SK-MEL-5 (cell line): ENCODE data around the gene GLUD1. TPM values are rescaled to one million over a fixed set of nuclear protein-coding genes. Genes with fewer than 3 reads are reported as not detected.
"Not testable (repeated sequence)": the region's sequence is repeated elsewhere in the genome, so short reads cannot be mapped to it uniquely, and the experiment has no call there.

ENCODE experiments used
- DNase-seq: peaks from one replicate; pipeline ENCODE4 v3.0.0-alpha.2; 2016; ENCODE audit warnings: low read depth, low spot score
- in situ Hi-C: cut with HindIII; loops from 2 replicates; pipeline ENCODE4 v1.10.0; 2016; ENCODE audit warnings: low sequenced_read_pairs, high pct_unique_total_duplicates, low pct_unique_long_range_greater_than_20kb
- small RNA-seq, 2 experiments: library from RNA; depleted of rRNA; stranded (forward); fragments of <200 nt; gene quantifications; one replicate each; pipeline ENCODE3, GENCODE V24; 2014
- total RNA-seq: library from RNA; depleted of rRNA; stranded (reverse); fragments of >200 nt; shearing (Covaris generic); gene quantifications from 2 replicates; pipeline ENCODE4 v1.2.3, GENCODE V29; 2014; rRNA removed

The GLUD1 gene
- total RNA-seq, 1 experiment from 2014 or later, result 122 TPM

GRCh38 chr10:87020056-87020455 is 74.6 kb downstream of the GLUD1 start, which contains the start of gene FAM25A:
FAM25A (plus strand) TSS chr10:87020294; CDS start chr10:87020325, 31 bp downstream.
- DNase-seq, in situ Hi-C loops: not testable (repeated sequence)

- DNase-seq, in situ Hi-C loops: not testable (repeated sequence)
Observed at GRCh38 chr10:87019504-87019903, 75.1 kb downstream of the GLUD1 start.

- in situ Hi-C loops, DNase-seq: not testable (repeated sequence)
Observed at GRCh38 chr10:87019066-87019465, 75.6 kb downstream of the GLUD1 start.

- in situ Hi-C loops, DNase-seq: not testable (repeated sequence)
Observed at GRCh38 chr10:87018127-87018526, 76.5 kb downstream of the GLUD1 start.

GRCh38 chr10:87014986-87015716 is 79.5 kb downstream of the GLUD1 start:
- DNase-seq, in situ Hi-C loops: not testable (repeated sequence)

- DNase-seq, in situ Hi-C loops: not testable (repeated sequence)
Observed at GRCh38 chr10:87013528-87013927, 81.1 kb downstream of the GLUD1 start.

- DNase-seq, in situ Hi-C loops: not testable (repeated sequence)
Observed at GRCh38 chr10:87009134-87009696, 85.4 kb downstream of the GLUD1 start.

GRCh38 chr10:87008303-87008702 is 86.3 kb downstream of the GLUD1 start:
- in situ Hi-C loops, DNase-seq: not testable (repeated sequence)

GRCh38 chr10:87007674-87008073 is 87.0 kb downstream of the GLUD1 start:
- in situ Hi-C loops, DNase-seq: not testable (repeated sequence)

- DNase-seq, in situ Hi-C loops: not testable (repeated sequence)
Observed at GRCh38 chr10:87007124-87007523, 87.5 kb downstream of the GLUD1 start.

- in situ Hi-C loops, result no loop called here
- peak; percentile 60 for DNase-seq
Observed at GRCh38 chr10:87000491-87000890, 94.2 kb downstream of the GLUD1 start.

Small RNA genes lying within 50 kb of the gene (small RNA-seq; reads per million reads assigned to genes)
- gene AL136982.5 (0 reads per million in 2 experiments), gene FAM25A (0 reads per million in 2 experiments), gene RNU6-529P (0 reads per million in 2 experiments)

Other genes starting within 250 kb of the GLUD1 start
- 0.08 TPM in 1 of 2 replicates, not detected in the other for gene MMRN2, start 137.2 kb downstream of the GLUD1 start, total RNA-seq
- gene SNCG, start 136.2 kb downstream of the GLUD1 start, total RNA-seq, result 0.83 TPM in 1 of 2 replicates, not detected in the other
- not detected in 2 replicates for gene ADIRF, start 126.4 kb downstream of the GLUD1 start, total RNA-seq
- not detected in 2 replicates for gene FAM25A, start 74.5 kb downstream of the GLUD1 start, total RNA-seq
- gene SHLD2, start 363 bp upstream of the GLUD1 start, total RNA-seq, result 32.0 and 32.6 TPM in 2 replicates
- 0.11 and 0.67 TPM in 2 replicates for gene NUTM2A, start 130.6 kb upstream of the GLUD1 start, total RNA-seq